Measurements from ENCODE around the gene C11orf52. TPM values are rescaled to one million over a fixed set of nuclear protein-coding genes. Genes with fewer than 3 reads are reported as not detected.

C11orf52 gene
- total RNA-seq, 1 donor from 2014 or later = not detected

DNA sequence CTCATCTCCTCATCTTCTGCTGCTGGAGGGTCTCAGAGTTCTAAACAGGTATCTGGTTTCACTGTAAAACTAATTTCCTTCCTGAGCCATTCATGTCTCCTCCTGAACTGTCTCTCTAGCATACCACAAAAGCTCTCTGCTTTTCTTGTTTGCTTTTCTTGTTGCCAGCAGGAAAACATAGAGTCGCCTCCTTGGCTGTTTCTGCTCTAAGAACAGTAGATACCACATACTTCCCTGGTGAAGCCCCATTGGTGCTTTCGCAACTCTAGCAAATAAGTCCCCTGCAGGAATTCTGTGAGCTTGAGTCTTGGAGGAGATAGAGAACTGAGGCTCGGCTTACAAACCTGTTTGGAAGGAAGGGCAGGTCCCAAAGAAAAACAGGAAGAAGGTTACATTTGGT is 25.4 kb downstream of the C11orf52 start:
- Mint-ChIP-seq H3K36me3 (ENCODE audit: unreplicated experiment) (no peaks in the 10 kb centered on the region), H3K27me3 (ENCODE audit: unreplicated experiment) (peaks cover 5% of the 10 kb centered on the region), H3K9me3 (ENCODE audit: unreplicated experiment) (peaks cover 2% of the 10 kb centered on the region), H3K4me3 (ENCODE audit: unreplicated experiment) (no peak overlapping the region), H3K27ac (ENCODE audit: unreplicated experiment) (no peak overlapping the region), H3K4me1 (ENCODE audit: low read depth, unreplicated experiment) (peaks cover 2% of the 10 kb centered on the region)
- TF ChIP-seq, protein P1, sequence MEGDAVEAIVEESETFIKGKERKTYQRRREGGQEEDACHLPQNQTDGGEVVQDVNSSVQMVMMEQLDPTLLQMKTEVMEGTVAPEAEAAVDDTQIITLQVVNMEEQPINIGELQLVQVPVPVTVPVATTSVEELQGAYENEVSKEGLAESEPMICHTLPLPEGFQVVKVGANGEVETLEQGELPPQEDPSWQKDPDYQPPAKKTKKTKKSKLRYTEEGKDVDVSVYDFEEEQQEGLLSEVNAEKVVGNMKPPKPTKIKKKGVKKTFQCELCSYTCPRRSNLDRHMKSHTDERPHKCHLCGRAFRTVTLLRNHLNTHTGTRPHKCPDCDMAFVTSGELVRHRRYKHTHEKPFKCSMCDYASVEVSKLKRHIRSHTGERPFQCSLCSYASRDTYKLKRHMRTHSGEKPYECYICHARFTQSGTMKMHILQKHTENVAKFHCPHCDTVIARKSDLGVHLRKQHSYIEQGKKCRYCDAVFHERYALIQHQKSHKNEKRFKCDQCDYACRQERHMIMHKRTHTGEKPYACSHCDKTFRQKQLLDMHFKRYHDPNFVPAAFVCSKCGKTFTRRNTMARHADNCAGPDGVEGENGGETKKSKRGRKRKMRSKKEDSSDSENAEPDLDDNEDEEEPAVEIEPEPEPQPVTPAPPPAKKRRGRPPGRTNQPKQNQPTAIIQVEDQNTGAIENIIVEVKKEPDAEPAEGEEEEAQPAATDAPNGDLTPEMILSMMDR (IDR thresholded peaks at IDR 0.05; ENCODE audit: partially characterized antibody, unreplicated experiment) = no peak
- DNase-seq = no peak

- Mint-ChIP-seq H3K9me3 (ENCODE audit: unreplicated experiment) (peaks cover 2% of the 10 kb centered on the region), H3K27ac (ENCODE audit: unreplicated experiment) (no peak overlapping the region)
- TF ChIP-seq, protein P1 (IDR thresholded peaks at IDR 0.05; ENCODE audit: partially characterized antibody, unreplicated experiment) = no peak
Measured at GRCh38 chr11:111944651-111945051, 25.9 kb downstream of the C11orf52 start.

DNA sequence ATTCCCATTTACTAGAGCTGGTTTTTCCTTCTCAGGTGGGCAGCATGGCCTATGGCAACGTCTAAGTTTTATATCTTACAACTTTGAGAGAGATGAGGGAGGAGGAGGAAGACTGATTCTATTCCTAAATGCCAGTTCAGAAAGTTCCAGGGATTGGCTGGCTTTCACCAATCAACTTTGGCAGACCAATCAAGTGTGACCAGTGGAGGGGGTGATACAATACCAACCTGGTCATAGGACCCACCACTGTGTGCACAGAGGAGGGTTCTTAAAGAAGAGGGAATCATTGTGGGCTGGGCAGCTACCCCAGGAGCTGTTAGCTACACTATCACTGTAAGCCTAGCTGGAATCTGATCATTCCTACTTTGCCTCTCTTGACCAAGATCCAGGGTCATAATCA is 26.5 kb downstream of the C11orf52 start:
- Mint-ChIP-seq H3K27ac (ENCODE audit: unreplicated experiment) (no peak overlapping the region), H3K9me3 (ENCODE audit: unreplicated experiment) (peaks cover 2% of the 10 kb centered on the region), H3K4me1 (ENCODE audit: low read depth, unreplicated experiment) (no peaks in the 10 kb centered on the region), H3K27me3 (ENCODE audit: unreplicated experiment) (peaks cover 5% of the 10 kb centered on the region), H3K36me3 (ENCODE audit: unreplicated experiment) (no peaks in the 10 kb centered on the region), H3K4me3 (ENCODE audit: unreplicated experiment) (no peak overlapping the region)
- TF ChIP-seq, protein P1 (IDR thresholded peaks at IDR 0.05; ENCODE audit: partially characterized antibody, unreplicated experiment) = no peak
- DNase-seq = no peak

More at GRCh38 chr11:111944651-111945051, 25.9 kb downstream of the C11orf52 start:
- Mint-ChIP-seq H3K4me3 (ENCODE audit: unreplicated experiment) (no peak overlapping the region), H3K4me1 (ENCODE audit: low read depth, unreplicated experiment) (peaks cover 2% of the 10 kb centered on the region), H3K36me3 (ENCODE audit: unreplicated experiment) (no peaks in the 10 kb centered on the region), H3K27me3 (ENCODE audit: unreplicated experiment) (peaks cover 5% of the 10 kb centered on the region)
- DNase-seq = no peak

- no peak for DNase-seq
- TF ChIP-seq, protein P1 (IDR thresholded peaks at IDR 0.05; ENCODE audit: partially characterized antibody, unreplicated experiment) = no peak
- H3K27ac Mint-ChIP-seq (ENCODE audit: unreplicated experiment) = no peak overlapping the region
- no peaks in the 10 kb centered on the region for H3K4me1 Mint-ChIP-seq (ENCODE audit: low read depth, unreplicated experiment)
- peaks cover 3% of the 10 kb centered on the region for H3K27me3 Mint-ChIP-seq (ENCODE audit: unreplicated experiment)
- no peaks in the 10 kb centered on the region for H3K9me3 Mint-ChIP-seq (ENCODE audit: unreplicated experiment)
- H3K4me3 Mint-ChIP-seq (ENCODE audit: unreplicated experiment) = no peak overlapping the region
- H3K36me3 Mint-ChIP-seq (ENCODE audit: unreplicated experiment) = no peaks in the 10 kb centered on the region
Measured at GRCh38 chr11:111946499-111946898, 27.8 kb downstream of the C11orf52 start.

- no peak overlapping the region for H3K27ac Mint-ChIP-seq (ENCODE audit: unreplicated experiment)
- no peaks in the 10 kb centered on the region for H3K9me3 Mint-ChIP-seq (ENCODE audit: unreplicated experiment)
- no peak for DNase-seq
- H3K27me3 Mint-ChIP-seq (ENCODE audit: unreplicated experiment) = peaks cover 3% of the 10 kb centered on the region
- H3K4me3 Mint-ChIP-seq (ENCODE audit: unreplicated experiment) = no peak overlapping the region
- TF ChIP-seq, protein P1 (IDR thresholded peaks at IDR 0.05; ENCODE audit: partially characterized antibody, unreplicated experiment) = no peak
- no peaks in the 10 kb centered on the region for H3K36me3 Mint-ChIP-seq (ENCODE audit: unreplicated experiment)
- H3K4me1 Mint-ChIP-seq (ENCODE audit: low read depth, unreplicated experiment) = no peaks in the 10 kb centered on the region
Measured at GRCh38 chr11:111947143-111947542, 28.4 kb downstream of the C11orf52 start.
